Transverse colon (tissue), 4 donors: Measurements from ENCODE around the gene ROS1.

Experiments
- CTCF ChIP-seq, 5 experiments: fragments of 200-600 bp in 3 of 5; fragments of 450-650 bp in 2 of 5; sonication (generic) in 3 of 5; IDR thresholded peaks; 1 replicate in 2 of 5; 2 replicates in 3 of 5; pipeline ENCODE4 v1.5.1; 2016 to 2017; ENCODE audit warnings: antibody characterized with exemption in 5 of 5, inconsistent platforms in 3 of 5, mild to moderate bottlenecking in 2 of 5, moderate library complexity in 1 of 5
- EP300 ChIP-seq: sonication (generic); formaldehyde crosslinking; IDR thresholded peaks from one replicate; pipeline ENCODE4 v1.6.1; 2017; ENCODE audit warnings: antibody characterized with exemption, low read depth
- POLR2A ChIP-seq: fragments of 450-650 bp; IDR thresholded peaks from one replicate; pipeline ENCODE4 v1.6.1; 2016; ENCODE audit warnings: antibody characterized with exemption, mild to moderate bottlenecking, moderate library complexity
- POLR2AphosphoS5 ChIP-seq, 3 donors: sonication (generic); formaldehyde crosslinking; IDR thresholded peaks; one replicate each; pipeline ENCODE4 v1.6.1; 2016; ENCODE audit warnings: antibody characterized with exemption in 3 of 3

DNA sequence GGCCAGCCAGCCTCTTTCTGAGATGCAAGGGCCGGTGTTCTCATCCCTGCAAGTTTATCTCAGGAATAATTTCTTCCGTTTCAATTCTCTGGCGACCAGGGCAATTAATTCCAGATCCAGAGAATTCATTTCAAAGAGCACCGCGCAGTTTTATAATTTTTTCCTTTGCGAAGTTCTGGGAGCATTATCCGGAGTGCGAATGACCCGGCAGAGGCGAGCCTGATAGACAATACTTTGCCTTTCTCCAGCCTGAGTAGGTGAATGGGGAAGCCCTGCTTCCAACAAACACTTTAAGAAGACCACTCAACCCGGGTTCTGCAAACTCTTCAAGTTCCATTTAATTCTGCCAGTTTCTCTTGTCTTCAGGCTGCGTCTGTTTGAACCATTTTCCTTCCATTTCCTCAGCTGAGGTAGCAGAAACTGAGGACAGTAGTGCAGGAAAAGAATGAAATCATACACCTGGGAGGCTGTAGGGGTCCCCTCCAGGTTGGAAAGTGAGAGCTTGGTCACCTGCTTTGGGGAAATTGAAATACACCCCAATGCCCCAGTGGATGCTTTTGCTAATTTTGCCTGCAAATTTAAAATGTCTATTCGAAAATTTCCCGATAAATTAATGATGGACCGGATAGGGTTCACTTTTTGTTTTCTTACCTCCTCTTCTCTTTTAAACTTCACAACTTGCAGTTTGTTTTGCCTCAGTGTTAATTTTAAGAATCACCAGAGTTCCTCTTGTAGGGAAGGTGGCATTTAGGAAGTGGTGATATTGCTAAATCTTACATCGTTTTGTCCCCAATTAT lies 159.3 kb downstream of the ROS1 start:
- TF ChIP-seq CTCF (IDR thresholded peaks at IDR 0.05): no peak
- no peak for TF ChIP-seq POLR2AphosphoS5 (IDR thresholded peaks at IDR 0.05)
- no peak for TF ChIP-seq POLR2A
- TF ChIP-seq EP300: no peak
